Measurements from ENCODE around the gene UBASH3B. TPM values are rescaled to one million over a fixed set of nuclear protein-coding genes. Genes with fewer than 3 reads are reported as not detected.
A peak's percentile ranks its signal among the peaks of the same experiment; 100 is the strongest.

The UBASH3B gene
- total RNA-seq, 1 donor from 2014 or later = 62.1 TPM

GRCh38 chr11:122632181-122632824 lies 23.2 kb upstream of the UBASH3B start:
- TF ChIP-seq, protein P1, sequence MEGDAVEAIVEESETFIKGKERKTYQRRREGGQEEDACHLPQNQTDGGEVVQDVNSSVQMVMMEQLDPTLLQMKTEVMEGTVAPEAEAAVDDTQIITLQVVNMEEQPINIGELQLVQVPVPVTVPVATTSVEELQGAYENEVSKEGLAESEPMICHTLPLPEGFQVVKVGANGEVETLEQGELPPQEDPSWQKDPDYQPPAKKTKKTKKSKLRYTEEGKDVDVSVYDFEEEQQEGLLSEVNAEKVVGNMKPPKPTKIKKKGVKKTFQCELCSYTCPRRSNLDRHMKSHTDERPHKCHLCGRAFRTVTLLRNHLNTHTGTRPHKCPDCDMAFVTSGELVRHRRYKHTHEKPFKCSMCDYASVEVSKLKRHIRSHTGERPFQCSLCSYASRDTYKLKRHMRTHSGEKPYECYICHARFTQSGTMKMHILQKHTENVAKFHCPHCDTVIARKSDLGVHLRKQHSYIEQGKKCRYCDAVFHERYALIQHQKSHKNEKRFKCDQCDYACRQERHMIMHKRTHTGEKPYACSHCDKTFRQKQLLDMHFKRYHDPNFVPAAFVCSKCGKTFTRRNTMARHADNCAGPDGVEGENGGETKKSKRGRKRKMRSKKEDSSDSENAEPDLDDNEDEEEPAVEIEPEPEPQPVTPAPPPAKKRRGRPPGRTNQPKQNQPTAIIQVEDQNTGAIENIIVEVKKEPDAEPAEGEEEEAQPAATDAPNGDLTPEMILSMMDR (IDR thresholded peaks at IDR 0.05; ENCODE audit: insufficient read depth, low read depth, low read length) = no peak
- no peak for TF ChIP-seq EZH2 (IDR thresholded peaks at IDR 0.05; ENCODE audit: insufficient read depth, low read length)
- no peak overlapping the region for H3K27ac Mint-ChIP-seq (ENCODE audit: unreplicated experiment)
- Histone ChIP-seq H3K36me3 (ENCODE audit: insufficient read depth, low read length) (no peaks in the 10 kb centered on the region), H3K9me3 (ENCODE audit: insufficient read depth, low read depth, low read length) (no peaks in the 10 kb centered on the region), H3K4me3 (ENCODE audit: insufficient read depth, low read depth, low read length) (no peak overlapping the region), H3K4me2 (ENCODE audit: low read length) (no peak overlapping the region), H4K20me1 (ENCODE audit: insufficient read depth, low read length) (no peaks in the 10 kb centered on the region), H3K27ac (ENCODE audit: low read depth, low read length) (no peak overlapping the region), H3K9ac (ENCODE audit: low read length) (no peak overlapping the region), H3K27me3 (ENCODE audit: insufficient read depth, low read length) (no peaks in the 10 kb centered on the region), H3K4me1 (ENCODE audit: insufficient read depth, low read length) (peaks cover 5% of the 10 kb centered on the region), H3K79me2 (ENCODE audit: insufficient read depth, low read length) (no peaks in the 10 kb centered on the region), H2AFZ (ENCODE audit: low read depth, low read length) (no peak overlapping the region)
- H3K4me1 Mint-ChIP-seq (ENCODE audit: low read depth, unreplicated experiment) = peaks cover 5% of the 10 kb centered on the region
- no peaks in the 10 kb centered on the region for H3K9me3 Mint-ChIP-seq (ENCODE audit: unreplicated experiment)
- no peak for DNase-seq (ENCODE audit: low read depth)
- no peak for FAIRE-seq
- no peak overlapping the region for H3K4me3 Mint-ChIP-seq (ENCODE audit: unreplicated experiment)
- peaks cover 3% of the 10 kb centered on the region for H3K27me3 Mint-ChIP-seq (ENCODE audit: low read depth, unreplicated experiment)
- H3K36me3 Mint-ChIP-seq (ENCODE audit: low read depth, unreplicated experiment) = no peaks in the 10 kb centered on the region

DNA sequence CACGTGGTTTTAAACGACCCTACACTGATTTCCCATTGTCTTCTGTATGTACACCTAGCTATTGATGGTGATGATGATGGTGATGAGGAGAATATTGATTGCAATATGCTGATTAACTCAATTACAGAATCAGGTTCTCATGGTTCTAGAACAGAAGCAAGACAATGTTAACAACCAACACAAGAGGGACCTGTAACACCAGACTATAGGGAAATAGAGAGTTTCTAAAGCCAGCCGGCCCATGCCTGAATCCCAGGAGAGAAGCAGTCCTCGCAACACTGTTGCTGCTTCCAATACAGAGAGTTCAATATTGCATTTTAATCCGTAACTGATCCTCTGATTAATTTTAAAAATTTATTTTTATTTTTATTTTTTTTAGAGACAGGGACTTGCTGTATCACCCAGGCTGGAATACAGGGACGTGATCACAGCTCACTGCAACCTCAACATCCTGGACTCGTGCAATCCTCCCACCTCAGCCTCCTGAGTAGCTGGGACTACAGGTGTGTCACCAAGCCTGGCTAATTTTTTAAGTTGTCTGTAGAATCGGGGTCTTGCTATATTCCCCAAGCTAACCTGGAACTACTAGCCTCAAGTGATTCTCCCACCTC lies 22.2 kb upstream of the UBASH3B start:
- peaks cover 5% of the 10 kb centered on the region for H3K4me1 ChIP-seq (ENCODE audit: insufficient read depth, low read length)
- no peak overlapping the region for H3K4me3 ChIP-seq (ENCODE audit: insufficient read depth, low read depth, low read length)
- DNase-seq (ENCODE audit: low read depth) (peak; percentile 38), FAIRE-seq (peak; percentile 98)
- peaks cover 5% of the 10 kb centered on the region for H3K4me1 Mint-ChIP-seq (ENCODE audit: low read depth, unreplicated experiment)
- no peaks in the 10 kb centered on the region for H3K9me3 ChIP-seq (ENCODE audit: insufficient read depth, low read depth, low read length)
- H3K27me3 ChIP-seq (ENCODE audit: insufficient read depth, low read length) = no peaks in the 10 kb centered on the region
- no peaks in the 10 kb centered on the region for H3K79me2 ChIP-seq (ENCODE audit: insufficient read depth, low read length)
- no peaks in the 10 kb centered on the region for H3K36me3 Mint-ChIP-seq (ENCODE audit: low read depth, unreplicated experiment)
- H3K9me3 Mint-ChIP-seq (ENCODE audit: unreplicated experiment) = no peaks in the 10 kb centered on the region
- no peak for TF ChIP-seq EZH2 (IDR thresholded peaks at IDR 0.05; ENCODE audit: insufficient read depth, low read length)
- TF ChIP-seq, protein P1 (IDR thresholded peaks at IDR 0.05; ENCODE audit: insufficient read depth, low read depth, low read length) = peak; percentile 60
- H4K20me1 ChIP-seq (ENCODE audit: insufficient read depth, low read length) = no peaks in the 10 kb centered on the region
- H3K27ac Mint-ChIP-seq (ENCODE audit: unreplicated experiment) = no peak overlapping the region
- no peak overlapping the region for H2AFZ ChIP-seq (ENCODE audit: low read depth, low read length)
- H3K27me3 Mint-ChIP-seq (ENCODE audit: low read depth, unreplicated experiment) = no peaks in the 10 kb centered on the region
- H3K9ac ChIP-seq (ENCODE audit: low read length) = no peak overlapping the region
- H3K27ac ChIP-seq (ENCODE audit: low read depth, low read length) = no peak overlapping the region
- no peak overlapping the region for H3K4me3 Mint-ChIP-seq (ENCODE audit: unreplicated experiment)
- no peaks in the 10 kb centered on the region for H3K36me3 ChIP-seq (ENCODE audit: insufficient read depth, low read length)
- no peak overlapping the region for H3K4me2 ChIP-seq (ENCODE audit: low read length)

GRCh38 chr11:122634501-122634900 lies 21.0 kb upstream of the UBASH3B start:
- Histone ChIP-seq H3K27me3 (ENCODE audit: insufficient read depth, low read length) (no peaks in the 10 kb centered on the region), H2AFZ (ENCODE audit: low read depth, low read length) (peak overlapping the region; percentile 79), H3K4me2 (ENCODE audit: low read length) (peak overlapping the region; percentile 42), H3K79me2 (ENCODE audit: insufficient read depth, low read length) (no peaks in the 10 kb centered on the region), H3K27ac (ENCODE audit: low read depth, low read length) (peak overlapping the region; percentile 52), H3K9ac (ENCODE audit: low read length) (peak overlapping the region; percentile 58), H3K36me3 (ENCODE audit: insufficient read depth, low read length) (no peaks in the 10 kb centered on the region), H3K9me3 (ENCODE audit: insufficient read depth, low read depth, low read length) (no peaks in the 10 kb centered on the region), H3K4me3 (ENCODE audit: insufficient read depth, low read depth, low read length) (no peak overlapping the region), H3K4me1 (ENCODE audit: insufficient read depth, low read length) (peaks cover 5% of the 10 kb centered on the region), H4K20me1 (ENCODE audit: insufficient read depth, low read length) (no peaks in the 10 kb centered on the region)
- Mint-ChIP-seq H3K27ac (ENCODE audit: unreplicated experiment) (peak overlapping the region; percentile 62), H3K36me3 (ENCODE audit: low read depth, unreplicated experiment) (no peaks in the 10 kb centered on the region), H3K27me3 (ENCODE audit: low read depth, unreplicated experiment) (no peaks in the 10 kb centered on the region), H3K4me1 (ENCODE audit: low read depth, unreplicated experiment) (peaks cover 5% of the 10 kb centered on the region), H3K9me3 (ENCODE audit: unreplicated experiment) (no peaks in the 10 kb centered on the region), H3K4me3 (ENCODE audit: unreplicated experiment) (no peak overlapping the region)
- TF ChIP-seq, protein P1 (IDR thresholded peaks at IDR 0.05; ENCODE audit: insufficient read depth, low read depth, low read length) = no peak
- no peak for TF ChIP-seq EZH2 (IDR thresholded peaks at IDR 0.05; ENCODE audit: insufficient read depth, low read length)
- DNase-seq (ENCODE audit: low read depth) = peak; percentile 44
- FAIRE-seq = no peak
